ENCODE results near the gene IER5L.

DNA sequence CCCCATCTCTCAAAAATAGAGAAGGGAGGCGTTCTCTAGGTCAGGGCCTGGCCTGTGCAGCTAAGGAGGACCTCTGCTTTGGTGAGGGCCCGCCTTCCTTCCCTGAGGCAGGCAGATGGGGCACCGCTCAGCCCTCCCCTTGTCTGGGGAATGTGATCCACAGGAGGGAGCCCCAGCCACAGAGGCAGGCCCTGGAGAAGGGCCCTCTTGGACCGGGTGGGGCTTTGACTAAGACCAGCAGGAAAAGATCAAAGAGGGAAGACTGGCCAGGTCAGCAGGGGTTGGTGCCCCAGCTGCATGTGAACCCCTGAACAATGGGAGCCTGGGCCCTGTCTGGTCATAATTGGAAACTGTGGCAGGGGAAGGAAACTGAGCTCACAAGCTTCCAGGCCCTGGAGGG is 45.0 kb downstream of the IER5L start:
- no peak for TF ChIP-seq EZH2 (IDR thresholded peaks at IDR 0.05; ENCODE audit: borderline replicate concordance, low read depth, low read length, severe bottlenecking)
- TF ChIP-seq, protein P1, sequence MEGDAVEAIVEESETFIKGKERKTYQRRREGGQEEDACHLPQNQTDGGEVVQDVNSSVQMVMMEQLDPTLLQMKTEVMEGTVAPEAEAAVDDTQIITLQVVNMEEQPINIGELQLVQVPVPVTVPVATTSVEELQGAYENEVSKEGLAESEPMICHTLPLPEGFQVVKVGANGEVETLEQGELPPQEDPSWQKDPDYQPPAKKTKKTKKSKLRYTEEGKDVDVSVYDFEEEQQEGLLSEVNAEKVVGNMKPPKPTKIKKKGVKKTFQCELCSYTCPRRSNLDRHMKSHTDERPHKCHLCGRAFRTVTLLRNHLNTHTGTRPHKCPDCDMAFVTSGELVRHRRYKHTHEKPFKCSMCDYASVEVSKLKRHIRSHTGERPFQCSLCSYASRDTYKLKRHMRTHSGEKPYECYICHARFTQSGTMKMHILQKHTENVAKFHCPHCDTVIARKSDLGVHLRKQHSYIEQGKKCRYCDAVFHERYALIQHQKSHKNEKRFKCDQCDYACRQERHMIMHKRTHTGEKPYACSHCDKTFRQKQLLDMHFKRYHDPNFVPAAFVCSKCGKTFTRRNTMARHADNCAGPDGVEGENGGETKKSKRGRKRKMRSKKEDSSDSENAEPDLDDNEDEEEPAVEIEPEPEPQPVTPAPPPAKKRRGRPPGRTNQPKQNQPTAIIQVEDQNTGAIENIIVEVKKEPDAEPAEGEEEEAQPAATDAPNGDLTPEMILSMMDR (IDR thresholded peaks at IDR 0.05; ENCODE audit: borderline replicate concordance, extremely low read depth, low read length, poor library complexity, severe bottlenecking): no peak

Measured in DND-41 (cell line).